Hepatocyte (in vitro differentiated cells): ENCODE results near the gene MAN1B1. TPM values are rescaled to one million over a fixed set of nuclear protein-coding genes. Genes with fewer than 3 reads are reported as not detected.

Experiments
- DNase-seq: peaks from one replicate; pipeline ENCODE4 v3.0.0-alpha.2; 2016; ENCODE audit warnings: low spot score
- H2AFZ ChIP-seq: fragments of 200-600 bp; sonication (generic); 2 replicates; pipeline ENCODE4 v1.6.0; 2016; ENCODE audit warnings: antibody characterized with exemption, mild to moderate bottlenecking
- H3K27ac ChIP-seq: fragments of 200-600 bp; sonication (generic); 2 replicates; pipeline ENCODE4 v1.5.1; 2016; ENCODE audit warnings: mild to moderate bottlenecking
- H3K27me3 ChIP-seq: fragments of 200-600 bp; sonication (generic); 2 replicates; pipeline ENCODE4 v1.6.1; 2016
- H3K36me3 ChIP-seq: fragments of 200-600 bp; sonication (generic); replicated peaks from 2 replicates; pipeline ENCODE4 v1.5.1; 2016; ENCODE audit warnings: low read depth; ENCODE audit not compliant: insufficient read depth
- H3K4me1 ChIP-seq: fragments of 200-600 bp; sonication (generic); 2 replicates; pipeline ENCODE4 v1.5.1; 2016; ENCODE audit warnings: mild to moderate bottlenecking, moderate library complexity; ENCODE audit not compliant: insufficient read depth
- H3K4me2 ChIP-seq: fragments of 200-600 bp; sonication (generic); 2 replicates; pipeline ENCODE4 v1.6.0; 2016
- H3K4me3 ChIP-seq: fragments of 200-600 bp; sonication (generic); 2 replicates; pipeline ENCODE4 v1.5.1; 2016; ENCODE audit warnings: mild to moderate bottlenecking
- H3K79me2 ChIP-seq: fragments of 200-600 bp; sonication (generic); 2 replicates; pipeline ENCODE4 v1.6.0; 2017; ENCODE audit warnings: mild to moderate bottlenecking
- H3K9me2 ChIP-seq: fragments of 200-600 bp; sonication (generic); replicated peaks from 2 replicates; pipeline ENCODE4 v1.6.0; 2017; ENCODE audit warnings: mild to moderate bottlenecking; ENCODE audit not compliant: insufficient read depth
- H3K9me3 ChIP-seq: fragments of 200-600 bp; sonication (generic); 2 replicates; pipeline ENCODE4 v1.5.1; 2016; ENCODE audit warnings: low read depth, mild to moderate bottlenecking
- H4K20me1 ChIP-seq: fragments of 200-600 bp; sonication (generic); 2 replicates; pipeline ENCODE4 v1.6.0; 2016; ENCODE audit warnings: mild to moderate bottlenecking; ENCODE audit not compliant: insufficient read depth, poor library complexity, severe bottlenecking
- EZH2 ChIP-seq: fragments of 200-600 bp; sonication (generic); IDR thresholded peaks from 2 replicates; pipeline ENCODE4 v1.6.1; 2016; ENCODE audit warnings: antibody characterized with exemption, mild to moderate bottlenecking, borderline replicate concordance
- EZH2phosphoT487 ChIP-seq: fragments of 200-600 bp; sonication (generic); IDR thresholded peaks from one replicate; pipeline ENCODE4 v1.6.1; 2018; ENCODE audit warnings: antibody characterized with exemption, mild to moderate bottlenecking, low read depth, moderate library complexity; ENCODE audit not compliant: unreplicated experiment, severe bottlenecking
- WGBS: methylation state at CpG from one replicate; pipeline ENCODE4 v1.1.6; 2016; ENCODE audit warnings: low lambda C conversion rate; ENCODE audit errors: missing lambda C conversion rate; 5-methylcytosine and 5-hydroxymethylcytosine counted together
- polyA plus RNA-seq: library from polyadenylated mRNA; unstranded; fragments of >200 nt; fragmentation: Nextera tagmentation; extraction: Ambion mirVana; gene quantifications from 2 replicates; pipeline ENCODE4 v1.2.1, GENCODE V29; 2016
- total RNA-seq: library from RNA; depleted of rRNA; stranded (reverse); fragments of >200 nt; gene quantifications from 2 replicates; pipeline ENCODE4 v1.2.3, GENCODE V29; 2014
- TF ChIP-seq, protein P1 (sequence below): fragments of 200-600 bp; sonication (generic); IDR thresholded peaks from 2 replicates; pipeline ENCODE4 v1.5.1; 2016; ENCODE audit warnings: antibody characterized with exemption, mild to moderate bottlenecking; ENCODE audit not compliant: poor library complexity

Gene MAN1B1
- total RNA-seq = 54.6 and 60.8 TPM in 2 replicates
- 94.2 and 101 TPM in 2 replicates for polyA plus RNA-seq

DNA sequence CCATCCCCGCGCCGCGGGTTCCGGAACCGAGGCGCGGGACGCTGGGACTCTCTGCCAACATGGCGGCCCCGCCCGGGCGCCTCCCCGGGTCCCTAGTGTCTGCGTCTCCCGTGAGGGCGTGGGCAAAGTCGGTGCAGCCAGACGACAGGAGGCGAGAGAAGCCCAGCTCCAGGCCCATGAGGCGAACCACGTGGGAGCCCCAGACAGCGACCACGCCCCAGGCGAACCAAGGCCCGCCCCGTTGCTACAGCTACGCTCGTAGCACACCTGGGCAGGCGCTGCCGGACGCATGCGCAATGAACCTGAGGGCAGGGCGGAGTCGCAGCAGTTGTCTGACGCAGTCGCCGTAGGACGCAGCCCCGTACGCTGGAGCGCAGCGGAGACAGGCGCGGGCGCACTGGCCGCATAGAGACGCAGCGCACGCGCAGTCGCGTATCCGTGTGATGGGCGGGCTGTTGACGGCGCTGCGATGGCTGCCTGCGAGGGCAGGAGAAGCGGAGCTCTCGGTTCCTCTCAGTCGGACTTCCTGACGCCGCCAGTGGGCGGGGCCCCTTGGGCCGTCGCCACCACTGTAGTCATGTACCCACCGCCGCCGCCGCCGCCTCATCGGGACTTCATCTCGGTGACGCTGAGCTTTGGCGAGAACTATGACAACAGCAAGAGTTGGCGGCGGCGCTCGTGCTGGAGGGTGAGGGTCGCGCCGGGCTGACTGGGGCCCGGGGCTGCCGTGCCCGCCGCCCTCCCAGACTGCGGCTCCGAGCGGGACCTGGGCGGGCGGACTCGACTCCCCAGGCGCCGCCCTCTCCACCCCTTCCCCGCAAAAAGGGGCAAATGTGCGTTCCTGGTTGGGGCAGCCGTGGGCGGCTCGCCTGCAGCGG is at the start of gene MAN1B1:
MAN1B1 (plus strand) TSS at position 455 of the 878 bp plus-strand sequence; CDS start at position 470, 15 bp downstream.
- H3K27ac ChIP-seq = peak within 1 kb of the TSS; percentile 88
- no peaks in the 10 kb centered on the region for H3K9me2 ChIP-seq
- DNase-seq = peak; percentile 100
- H2AFZ ChIP-seq = peak within 1 kb of the TSS; percentile 52
- no peaks in the 10 kb centered on the region for H3K9me3 ChIP-seq
- H3K27me3 ChIP-seq = no peaks in the 10 kb centered on the region
- H3K36me3 ChIP-seq = no peaks in the 10 kb centered on the region
- H4K20me1 ChIP-seq = peaks cover 2% of the 10 kb centered on the region
- peak within 1 kb of the TSS; percentile 37 for H3K4me3 ChIP-seq
- H3K4me2 ChIP-seq = peak within 1 kb of the TSS; percentile 86
- H3K79me2 ChIP-seq = peaks cover 20% of the 10 kb centered on the region
- no peak for TF ChIP-seq EZH2
- under 1% methylated on average over 79 of the region's 101 CpGs for WGBS
- H3K4me1 ChIP-seq = peaks cover 17% of the 10 kb centered on the region

DNA sequence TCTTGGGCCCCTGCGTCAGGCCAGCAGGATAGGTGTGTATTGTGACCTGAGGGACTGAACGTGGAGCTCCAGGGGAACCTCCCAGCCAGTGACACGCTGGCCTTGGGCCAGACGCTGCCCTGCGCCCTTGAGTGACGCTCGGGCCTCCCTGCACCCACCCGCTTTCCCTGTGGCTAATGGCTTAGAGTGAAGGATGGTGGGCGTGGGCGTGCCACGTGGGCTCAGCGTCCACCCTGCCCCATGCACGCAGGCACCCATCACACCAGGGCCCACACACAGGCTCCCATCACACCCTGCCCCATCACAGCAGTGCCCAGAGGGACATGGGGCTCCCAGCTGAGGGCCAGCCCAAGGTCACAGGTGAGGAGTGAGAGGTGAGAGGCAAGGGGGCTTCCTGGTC is 49.8 kb upstream of the MAN1B1 start:
- DNase-seq = no peak
- H3K27me3 ChIP-seq = no peaks in the 10 kb centered on the region
- H4K20me1 ChIP-seq = no peaks in the 10 kb centered on the region
- no peaks in the 10 kb centered on the region for H3K9me3 ChIP-seq
- no peak for TF ChIP-seq EZH2phosphoT487
- TF ChIP-seq, protein P1, sequence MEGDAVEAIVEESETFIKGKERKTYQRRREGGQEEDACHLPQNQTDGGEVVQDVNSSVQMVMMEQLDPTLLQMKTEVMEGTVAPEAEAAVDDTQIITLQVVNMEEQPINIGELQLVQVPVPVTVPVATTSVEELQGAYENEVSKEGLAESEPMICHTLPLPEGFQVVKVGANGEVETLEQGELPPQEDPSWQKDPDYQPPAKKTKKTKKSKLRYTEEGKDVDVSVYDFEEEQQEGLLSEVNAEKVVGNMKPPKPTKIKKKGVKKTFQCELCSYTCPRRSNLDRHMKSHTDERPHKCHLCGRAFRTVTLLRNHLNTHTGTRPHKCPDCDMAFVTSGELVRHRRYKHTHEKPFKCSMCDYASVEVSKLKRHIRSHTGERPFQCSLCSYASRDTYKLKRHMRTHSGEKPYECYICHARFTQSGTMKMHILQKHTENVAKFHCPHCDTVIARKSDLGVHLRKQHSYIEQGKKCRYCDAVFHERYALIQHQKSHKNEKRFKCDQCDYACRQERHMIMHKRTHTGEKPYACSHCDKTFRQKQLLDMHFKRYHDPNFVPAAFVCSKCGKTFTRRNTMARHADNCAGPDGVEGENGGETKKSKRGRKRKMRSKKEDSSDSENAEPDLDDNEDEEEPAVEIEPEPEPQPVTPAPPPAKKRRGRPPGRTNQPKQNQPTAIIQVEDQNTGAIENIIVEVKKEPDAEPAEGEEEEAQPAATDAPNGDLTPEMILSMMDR = no peak
- no peak for TF ChIP-seq EZH2
- no peak overlapping the region for H3K4me2 ChIP-seq
- H3K27ac ChIP-seq = no peak overlapping the region
- H3K79me2 ChIP-seq = no peaks in the 10 kb centered on the region
- H3K4me3 ChIP-seq = no peak overlapping the region
- H3K9me2 ChIP-seq = no peaks in the 10 kb centered on the region
- H3K36me3 ChIP-seq = no peaks in the 10 kb centered on the region
- H2AFZ ChIP-seq = no peak overlapping the region
- H3K4me1 ChIP-seq = no peaks in the 10 kb centered on the region
- 91% methylated on average over 13 of the region's 13 CpGs for WGBS

DNA sequence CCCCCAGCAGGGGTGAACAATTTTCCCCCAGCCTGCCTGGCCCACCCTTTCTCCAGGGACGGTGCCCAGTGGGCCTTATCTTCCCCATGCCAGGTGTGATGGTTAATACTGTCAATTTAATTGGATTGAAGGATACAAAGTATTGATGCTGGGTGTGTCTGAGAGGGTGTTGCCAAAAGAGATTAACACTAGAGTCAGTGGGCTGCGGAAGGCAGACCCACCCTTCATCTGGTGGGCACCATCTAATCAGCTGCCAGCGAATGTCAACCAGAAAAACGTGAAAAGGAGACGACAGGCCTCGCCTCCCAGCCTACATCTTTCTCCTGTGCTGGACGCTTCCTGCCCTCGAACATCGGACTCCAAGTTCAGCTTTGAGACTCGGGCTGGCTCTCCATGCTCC is 49.3 kb upstream of the MAN1B1 start:
- H3K9me3 ChIP-seq = no peaks in the 10 kb centered on the region
- H3K27ac ChIP-seq = no peak overlapping the region
- no peaks in the 10 kb centered on the region for H3K4me1 ChIP-seq
- H3K79me2 ChIP-seq = no peaks in the 10 kb centered on the region
- TF ChIP-seq EZH2phosphoT487 = no peak
- TF ChIP-seq, protein P1 = no peak
- no peak for TF ChIP-seq EZH2
- no peak overlapping the region for H2AFZ ChIP-seq
- 92% methylated on average over 10 of the region's 10 CpGs for WGBS
- no peaks in the 10 kb centered on the region for H3K36me3 ChIP-seq
- DNase-seq = no peak
- no peaks in the 10 kb centered on the region for H3K9me2 ChIP-seq
- no peaks in the 10 kb centered on the region for H4K20me1 ChIP-seq
- H3K4me3 ChIP-seq = no peak overlapping the region
- H3K4me2 ChIP-seq = no peak overlapping the region
- H3K27me3 ChIP-seq = no peaks in the 10 kb centered on the region

DNA sequence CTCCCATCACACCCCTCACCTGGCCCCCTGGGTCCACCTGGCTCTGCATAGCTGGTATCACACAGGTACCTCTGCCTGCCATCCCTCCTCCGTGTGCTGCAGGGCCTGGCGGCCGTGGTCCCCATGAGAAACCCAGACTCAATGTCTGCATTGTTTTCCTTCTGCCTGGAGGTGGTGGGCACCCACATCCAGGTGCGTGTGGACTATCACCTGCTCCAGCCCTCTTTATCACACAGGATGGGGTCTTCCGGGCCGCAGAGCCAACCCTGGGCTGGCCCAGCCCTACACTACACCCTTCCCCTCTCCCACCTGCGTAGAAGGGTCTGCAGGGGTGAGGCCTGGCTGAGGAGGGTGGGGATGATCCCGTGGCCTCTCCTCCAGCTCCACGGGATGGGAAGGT is 47.9 kb upstream of the MAN1B1 start:
- H3K36me3 ChIP-seq = no peaks in the 10 kb centered on the region
- no peaks in the 10 kb centered on the region for H3K27me3 ChIP-seq
- H3K4me1 ChIP-seq = no peaks in the 10 kb centered on the region
- no peak overlapping the region for H3K4me2 ChIP-seq
- TF ChIP-seq, protein P1 = no peak
- TF ChIP-seq EZH2phosphoT487 (no peak), EZH2 (no peak)
- no peak overlapping the region for H3K4me3 ChIP-seq
- peaks cover 5% of the 10 kb centered on the region for H4K20me1 ChIP-seq
- H2AFZ ChIP-seq = no peak overlapping the region
- H3K27ac ChIP-seq = no peak overlapping the region
- H3K9me2 ChIP-seq = no peaks in the 10 kb centered on the region
- H3K9me3 ChIP-seq = no peaks in the 10 kb centered on the region
- 87% methylated on average over 9 of the region's 9 CpGs for WGBS
- peaks cover 3% of the 10 kb centered on the region for H3K79me2 ChIP-seq
- no peak for DNase-seq
